ENCODE results near the gene DCDC2B. TPM values are rescaled to one million over a fixed set of nuclear protein-coding genes. Genes with fewer than 3 reads are reported as not detected.

The DCDC2B gene
- total RNA-seq, 1 donor from 2014 or later: not detected

GRCh38 chr1:32242341-32242851 lies 33.5 kb downstream of the DCDC2B start:
- no peak for DNase-seq

GRCh38 chr1:32246888-32247273 lies 38.0 kb downstream of the DCDC2B start, which contains the start of gene FAM167B:
Gene FAM167B (plus strand): TSS chr1:32247222. CDS start chr1:32247422, 200 bp downstream.
- intact Hi-C loops (cut with DNase I): loop anchor here (10.0 kb wide), 1 partner anchor 48 kb away; the partner anchor contains the start of gene HDAC1
- peak; percentile 51 for ATAC-seq
- Histone ChIP-seq H3K4me3 (peak within 1 kb of the TSS; percentile 41), H3K4me1 (peaks cover 48% of the 10 kb centered on the region), H3K27ac (peak within 1 kb of the TSS; percentile 75), H3K36me3 (no peaks in the 10 kb centered on the region), H3K27me3 (no peaks in the 10 kb centered on the region), H3K9me3 (no peaks in the 10 kb centered on the region)
- DNase-seq: no peak
- no peak for TF ChIP-seq CTCF (IDR thresholded peaks at IDR 0.05)

More at GRCh38 chr1:32242341-32242851, 33.5 kb downstream of the DCDC2B start:
- peak; percentile 9 for ATAC-seq
- Histone ChIP-seq H3K4me1 (peaks cover 30% of the 10 kb centered on the region), H3K4me3 (peak overlapping the region; percentile 12), H3K36me3 (no peaks in the 10 kb centered on the region), H3K27ac (peak overlapping the region; percentile 1), H3K27me3 (no peaks in the 10 kb centered on the region), H3K9me3 (no peaks in the 10 kb centered on the region)
- TF ChIP-seq CTCF (IDR thresholded peaks at IDR 0.05): no peak
- intact Hi-C loops (cut with DNase I): loop anchor here (10.0 kb wide), 1 partner anchor 52 kb away; the partner anchor contains the start of gene HDAC1

- no peaks in the 10 kb centered on the region for H3K36me3 ChIP-seq
- no peaks in the 10 kb centered on the region for H3K9me3 ChIP-seq
- peaks cover 48% of the 10 kb centered on the region for H3K4me1 ChIP-seq
- no peak for TF ChIP-seq CTCF (IDR thresholded peaks at IDR 0.05)
- peak overlapping the region; percentile 41 for H3K4me3 ChIP-seq
- intact Hi-C loops (cut with DNase I): loop anchor here (10.0 kb wide), 1 partner anchor 47 kb away; the partner anchor contains the start of gene HDAC1
- H3K27ac ChIP-seq: peak overlapping the region; percentile 75
- ATAC-seq (no peak), DNase-seq (no peak)
- H3K27me3 ChIP-seq: no peaks in the 10 kb centered on the region
Observed at GRCh38 chr1:32247452-32247851, 38.6 kb downstream of the DCDC2B start.

GRCh38 chr1:32247983-32248889 lies 39.3 kb downstream of the DCDC2B start:
- TF ChIP-seq CTCF (IDR thresholded peaks at IDR 0.05): peak; percentile 82
- intact Hi-C loops (cut with DNase I): loop anchor here (10.0 kb wide), 1 partner anchor 47 kb away; the partner anchor contains the start of gene HDAC1
- Histone ChIP-seq H3K27me3 (no peaks in the 10 kb centered on the region), H3K4me1 (peaks cover 45% of the 10 kb centered on the region), H3K4me3 (peak overlapping the region; percentile 41), H3K27ac (peak overlapping the region; percentile 75), H3K9me3 (no peaks in the 10 kb centered on the region), H3K36me3 (no peaks in the 10 kb centered on the region)
- ATAC-seq (peak; percentile 91), DNase-seq (peak; percentile 92)

GRCh38 chr1:32249831-32250525 lies 41.1 kb downstream of the DCDC2B start:
- H3K4me3 ChIP-seq: no peak overlapping the region
- intact Hi-C loops (cut with DNase I): loop anchor here (10.0 kb wide), 1 partner anchor 45 kb away; the partner anchor contains the start of gene HDAC1
- peaks cover 45% of the 10 kb centered on the region for H3K4me1 ChIP-seq
- ATAC-seq (peak; percentile 41), DNase-seq (no peak)
- no peaks in the 10 kb centered on the region for H3K9me3 ChIP-seq
- no peaks in the 10 kb centered on the region for H3K27me3 ChIP-seq
- TF ChIP-seq CTCF (IDR thresholded peaks at IDR 0.05): no peak
- H3K27ac ChIP-seq: peak overlapping the region; percentile 75
- H3K36me3 ChIP-seq: no peaks in the 10 kb centered on the region
